Lower lobe of right lung (tissue), 2 donors: ENCODE results near the gene EFCAB6. TPM values are rescaled to one million over a fixed set of nuclear protein-coding genes. Genes with fewer than 3 reads are reported as not detected.

Source experiments
- ATAC-seq, 2 donors: fragments of 200-7000 bp; cut with Tn5 transposase; one replicate each; pipeline ENCODE4 v1.9.1; 2020 to 2022; ENCODE audit warnings: mild to moderate bottlenecking in 2 of 2, moderate library complexity in 2 of 2
- DNase-seq: peaks from one replicate; pipeline ENCODE4 v3.0.0-alpha.2; 2020
- H3K27ac ChIP-seq: fragments of 200-600 bp; one replicate; pipeline ENCODE4 v1.8.0; 2022
- H3K27me3 ChIP-seq: fragments of 200-600 bp; one replicate; pipeline ENCODE4 v1.8.0; 2022; ENCODE audit warnings: low read depth
- H3K36me3 ChIP-seq: fragments of 200-600 bp; one replicate; pipeline ENCODE4 v1.8.0; 2022; ENCODE audit warnings: mild to moderate bottlenecking
- H3K4me1 ChIP-seq: fragments of 200-600 bp; one replicate; pipeline ENCODE4 v1.8.0; 2022
- H3K4me3 ChIP-seq: fragments of 200-600 bp; one replicate; pipeline ENCODE4 v1.8.0; 2022; ENCODE audit warnings: mild to moderate bottlenecking
- H3K9me3 ChIP-seq: fragments of 200-600 bp; one replicate; pipeline ENCODE4 v1.8.0; 2022
- CTCF ChIP-seq: fragments of 200-600 bp; IDR thresholded peaks from one replicate; pipeline ENCODE4 v1.8.0; 2022; ENCODE audit warnings: antibody characterized with exemption, mild to moderate bottlenecking
- intact Hi-C: fragments of 100-400 bp; cut with DNase I; formaldehyde crosslinking; loops from one replicate; pipeline ENCODE4 v1.11.0; 2022
- total RNA-seq: library from RNA; stranded (reverse); fragmentation: NEBNext Ultra II Directional; extraction: Animal tissue kit (Norgen Biotek cat#: 25700); gene quantifications from one replicate; pipeline ENCODE4 v1.2.1, GENCODE V29; 2021
- donor health status: DM: no; HTN: yes; CAD: no; lungs with severe emphysema.

EFCAB6 gene
- total RNA-seq, 1 donor from 2014 or later, result 5.8 TPM

DNA sequence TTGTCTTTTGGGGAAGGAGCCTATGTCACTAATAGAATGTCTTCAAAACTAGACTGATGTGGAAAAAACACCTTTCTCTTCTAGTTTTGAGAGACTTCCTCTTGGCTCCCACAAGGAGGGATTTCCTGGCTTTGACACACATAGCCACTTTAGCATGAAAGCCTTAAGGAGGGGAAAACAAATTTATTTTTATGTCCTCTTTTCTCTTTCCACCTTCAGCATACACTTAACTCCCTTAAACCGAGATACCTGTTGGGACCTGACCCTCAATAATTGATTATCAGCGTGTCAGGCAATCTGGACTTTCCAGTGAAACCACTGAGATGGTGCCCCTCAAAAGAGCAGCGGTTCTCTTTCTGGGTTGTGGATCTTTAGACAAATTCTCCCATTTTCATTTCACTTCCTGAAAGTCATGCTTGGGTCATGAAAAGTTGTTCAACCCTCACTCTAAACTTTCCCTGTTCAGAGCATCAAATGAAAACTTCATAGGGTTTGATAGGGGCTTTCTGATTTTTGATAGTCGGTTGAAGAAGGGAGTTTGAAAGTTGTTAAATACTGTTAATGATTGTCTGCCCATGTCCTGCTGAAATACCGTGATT is 9.1 kb downstream of the EFCAB6 start:
- Histone ChIP-seq H3K27me3 (no peaks in the 10 kb centered on the region), H3K4me3 (no peak overlapping the region), H3K27ac (no peak overlapping the region), H3K36me3 (no peaks in the 10 kb centered on the region), H3K4me1 (no peaks in the 10 kb centered on the region), H3K9me3 (no peaks in the 10 kb centered on the region)
- ATAC-seq (no peak), DNase-seq (no peak)
- TF ChIP-seq CTCF, result no peak
- intact Hi-C loops, result no loop called here

DNA sequence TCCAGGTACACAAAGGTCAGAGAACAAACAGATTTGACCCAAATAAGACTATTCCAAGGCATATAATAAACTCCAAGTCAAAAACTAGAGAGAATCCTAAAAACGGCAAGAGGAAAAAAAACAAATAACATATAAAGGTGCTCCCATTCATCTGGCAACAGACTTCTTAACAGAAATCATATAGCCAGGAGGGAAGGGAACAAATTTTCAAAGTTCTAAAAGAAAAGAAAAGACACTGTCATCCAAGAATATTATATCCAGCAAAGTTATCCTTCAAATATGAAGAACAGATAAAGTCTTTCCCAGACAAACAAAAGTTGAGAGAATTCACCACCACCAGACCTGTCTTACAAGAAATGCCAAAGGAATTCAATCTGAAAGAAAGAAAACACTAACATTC is 11.1 kb downstream of the EFCAB6 start:
- DNase-seq (no peak), ATAC-seq (no peak)
- Histone ChIP-seq H3K36me3 (no peaks in the 10 kb centered on the region), H3K4me1 (no peaks in the 10 kb centered on the region), H3K9me3 (no peaks in the 10 kb centered on the region), H3K4me3 (no peak overlapping the region), H3K27me3 (no peaks in the 10 kb centered on the region), H3K27ac (no peak overlapping the region)
- TF ChIP-seq CTCF, result no peak
- intact Hi-C loops, result no loop called here

DNA sequence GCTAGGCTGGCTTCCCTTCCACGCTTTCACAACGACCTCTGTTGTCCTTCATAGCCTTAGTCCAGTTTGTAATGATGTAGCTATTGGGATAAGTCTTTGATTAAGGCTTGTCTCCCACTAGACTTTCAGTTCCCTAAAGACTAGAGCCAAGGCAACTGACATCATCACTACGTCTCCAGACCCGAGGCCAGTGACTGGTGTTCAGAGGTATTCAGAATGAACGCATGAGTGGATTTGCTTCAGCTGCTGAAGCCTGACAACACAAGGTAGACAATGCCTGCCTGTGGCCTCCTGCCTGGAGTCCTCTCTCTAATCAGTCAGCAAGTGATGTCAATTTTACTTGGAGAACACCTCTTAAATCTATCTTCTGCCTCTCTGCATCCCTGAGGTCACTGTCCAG is 13.6 kb downstream of the EFCAB6 start:
- H3K27ac ChIP-seq, result no peak overlapping the region
- no peaks in the 10 kb centered on the region for H3K27me3 ChIP-seq
- intact Hi-C loops, result no loop called here
- DNase-seq, result no peak
- ATAC-seq, result no peak
- H3K9me3 ChIP-seq, result no peaks in the 10 kb centered on the region
- H3K4me3 ChIP-seq, result no peak overlapping the region
- no peaks in the 10 kb centered on the region for H3K4me1 ChIP-seq
- no peak for TF ChIP-seq CTCF
- no peaks in the 10 kb centered on the region for H3K36me3 ChIP-seq

GRCh38 chr22:43796567-43796966 is 15.5 kb downstream of the EFCAB6 start:
- DNase-seq (no peak), ATAC-seq (no peak)
- Histone ChIP-seq H3K4me3 (no peak overlapping the region), H3K27me3 (no peaks in the 10 kb centered on the region), H3K9me3 (no peaks in the 10 kb centered on the region), H3K27ac (no peak overlapping the region), H3K36me3 (no peaks in the 10 kb centered on the region), H3K4me1 (no peaks in the 10 kb centered on the region)
- peak; percentile 10 for TF ChIP-seq CTCF
- intact Hi-C loops, result no loop called here

GRCh38 chr22:43795320-43795719 is 16.8 kb downstream of the EFCAB6 start:
- H3K4me1 ChIP-seq, result no peaks in the 10 kb centered on the region
- no peak overlapping the region for H3K4me3 ChIP-seq
- DNase-seq, result no peak
- no peaks in the 10 kb centered on the region for H3K9me3 ChIP-seq
- no peaks in the 10 kb centered on the region for H3K27me3 ChIP-seq
- TF ChIP-seq CTCF, result no peak
- intact Hi-C loops, result no loop called here
- ATAC-seq, result no peak
- H3K27ac ChIP-seq, result no peak overlapping the region
- H3K36me3 ChIP-seq, result no peaks in the 10 kb centered on the region

- DNase-seq (no peak), ATAC-seq (no peak)
- Histone ChIP-seq H3K4me3 (no peak overlapping the region), H3K9me3 (no peaks in the 10 kb centered on the region), H3K4me1 (no peaks in the 10 kb centered on the region), H3K27ac (no peak overlapping the region), H3K36me3 (no peaks in the 10 kb centered on the region), H3K27me3 (no peaks in the 10 kb centered on the region)
- no peak for TF ChIP-seq CTCF
- intact Hi-C loops, result no loop called here
These were observed 19.2 kb downstream of the EFCAB6 start for GRCh38 chr22:43792905-43793304.
